Natural killer cell (primary cell): ENCODE data around the gene GSE1. TPM values are rescaled to one million over a fixed set of nuclear protein-coding genes. Genes with fewer than 3 reads are reported as not detected.

Source experiments
- ATAC-seq, 3 donors: fragments of 150-1000 bp in 2 of 3; fragments of 200-7000 bp in 1 of 3; cut with Tn5 transposase; 1 replicate in 1 of 3; 2 replicates in 2 of 3; pipeline ENCODE4 v1.10.0; 2021; ENCODE audit warnings: mild to moderate bottlenecking in 2 of 3, moderate library complexity in 2 of 3
- DNase-seq, 2 donors: peaks; one replicate each; pipeline versions ENCODE4 v3.0.0 to v3.0.0-alpha.2; 2013 to 2021; ENCODE audit warnings: mixed read lengths in 1 of 2
- H3K27ac ChIP-seq: one replicate; pipeline ENCODE4 v1.5.1; 2013; ENCODE audit warnings: mild to moderate bottlenecking, low read length
- H3K27me3 ChIP-seq: one replicate; pipeline ENCODE4 v1.6.1; 2013; ENCODE audit warnings: low read length; ENCODE audit not compliant: control insufficient read depth, insufficient read depth
- H3K36me3 ChIP-seq: one replicate; pipeline ENCODE4 v1.6.1; 2013; ENCODE audit warnings: low read length; ENCODE audit not compliant: control insufficient read depth, insufficient read depth
- H3K4me1 ChIP-seq: one replicate; pipeline ENCODE4 v1.6.1; 2013; ENCODE audit warnings: low read length; ENCODE audit not compliant: control insufficient read depth, insufficient read depth
- H3K4me3 ChIP-seq: one replicate; pipeline ENCODE4 v1.5.1; 2013; ENCODE audit warnings: low read length
- H3K9me3 ChIP-seq: one replicate; pipeline ENCODE4 v1.6.1; 2013; ENCODE audit warnings: low read length; ENCODE audit not compliant: control insufficient read depth, insufficient read depth
- H3K27ac Mint-ChIP-seq, 2 donors: one replicate each; pipeline ENCODE4 v1.8.0; 2022; ENCODE audit warnings: mild to moderate bottlenecking in 2 of 2, mixed read lengths in 2 of 2, moderate library complexity in 1 of 2
- H3K27me3 Mint-ChIP-seq, 2 donors: one replicate each; pipeline ENCODE4 v1.8.0; 2022; ENCODE audit warnings: low read depth in 2 of 2, mixed read lengths in 2 of 2
- H3K36me3 Mint-ChIP-seq: one replicate; pipeline ENCODE4 v1.8.0; 2022; ENCODE audit warnings: mixed read lengths
- H3K4me1 Mint-ChIP-seq, 2 donors: one replicate each; pipeline ENCODE4 v1.8.0; 2022; ENCODE audit warnings: mixed read lengths in 2 of 2
- H3K4me3 Mint-ChIP-seq: one replicate; pipeline ENCODE4 v1.8.0; 2022; ENCODE audit warnings: mild to moderate bottlenecking, moderate library complexity, mixed read lengths
- H3K9me3 Mint-ChIP-seq, 2 donors: one replicate each; pipeline ENCODE4 v1.8.0; 2022; ENCODE audit warnings: mixed read lengths in 2 of 2
- CTCF ChIP-seq: fragments of 200-600 bp; IDR thresholded peaks from one replicate; pipeline ENCODE4 v1.8.0; 2022; ENCODE audit warnings: antibody characterized with exemption
- WGBS: methylation state at CpG from one replicate; pipeline ENCODE4 v1.1.7; 2013; ENCODE audit warnings: missing lambda C conversion rate; ENCODE audit not compliant: insufficient coverage; 5-methylcytosine and 5-hydroxymethylcytosine counted together
- intact Hi-C: fragments of 100-400 bp; cut with micrococcal nuclease; formaldehyde crosslinking; loops from one replicate; pipeline ENCODE4 v1.14.2; 2022
- total RNA-seq, 4 donors: library from RNA; stranded (reverse); fragments of 120-200 nt in 1 of 4; gene quantifications; one replicate each; pipeline versions ENCODE4 v1.2.3 to v1.2.4, GENCODE V29; 2013 to 2022

The GSE1 gene
- total RNA-seq, 3 donors from 2014 or later (not counting 1 experiment from before 2014, with no cell fraction given), result 232 to 277 (median 233) TPM

- Histone ChIP-seq H3K36me3 (no peaks in the 10 kb centered on the region), H3K4me3 (peak overlapping the region; percentile 52), H3K27me3 (no peaks in the 10 kb centered on the region), H3K4me1 (peaks cover 83% of the 10 kb centered on the region), H3K27ac (no peak overlapping the region), H3K9me3 (no peaks in the 10 kb centered on the region)
- no peak for TF ChIP-seq CTCF
- H3K27ac Mint-ChIP-seq, result peak overlapping the region in 1 of 2 donors; percentile 63
- under 1% methylated on average over 47 of the region's 67 CpGs for WGBS
- peak in 1 of 2 donors; percentile 49 for DNase-seq
- intact Hi-C loops, result loop anchor here (10.0 kb wide), 1 partner anchor 309 kb away; no protein-coding TSS in a partner anchor
- H3K36me3 Mint-ChIP-seq, result no peaks in the 10 kb centered on the region
- peaks cover 42 to 72% of the 10 kb centered on the region in 2 donors for H3K4me1 Mint-ChIP-seq
- no peaks in the 10 kb centered on the region for H3K9me3 Mint-ChIP-seq
- ATAC-seq, result no peak
- no peaks in the 10 kb centered on the region for H3K27me3 Mint-ChIP-seq
- H3K4me3 Mint-ChIP-seq, result peak overlapping the region; percentile 81
Measured at GRCh38 chr16:85613604-85614337, 649 bp downstream of the GSE1 start.

GRCh38 chr16:85614338-85615013, 1.4 kb downstream of the GSE1 start:
- intact Hi-C loops, result loop anchor here (10.0 kb wide), 1 partner anchor 310 kb away; no protein-coding TSS in a partner anchor
- no peak for ATAC-seq
- Histone ChIP-seq H3K9me3 (no peaks in the 10 kb centered on the region), H3K27ac (no peak overlapping the region), H3K27me3 (no peaks in the 10 kb centered on the region), H3K36me3 (no peaks in the 10 kb centered on the region), H3K4me3 (no peak overlapping the region), H3K4me1 (peaks cover 83% of the 10 kb centered on the region)
- peak overlapping the region in 1 of 2 donors; percentile 73 for H3K27ac Mint-ChIP-seq
- WGBS, result 36% methylated on average over 37 of the region's 41 CpGs
- no peaks in the 10 kb centered on the region for H3K9me3 Mint-ChIP-seq
- peak overlapping the region; percentile 42 for H3K4me3 Mint-ChIP-seq
- no peaks in the 10 kb centered on the region for H3K36me3 Mint-ChIP-seq
- no peaks in the 10 kb centered on the region for H3K27me3 Mint-ChIP-seq
- peak in 1 of 2 donors; percentile 41 for DNase-seq
- TF ChIP-seq CTCF, result no peak
- H3K4me1 Mint-ChIP-seq, result peaks cover 36 to 72% of the 10 kb centered on the region in 2 donors

GRCh38 chr16:85615014-85615851, 2.1 kb downstream of the GSE1 start:
- Histone ChIP-seq H3K9me3 (no peaks in the 10 kb centered on the region), H3K4me1 (peaks cover 78% of the 10 kb centered on the region), H3K36me3 (no peaks in the 10 kb centered on the region), H3K27ac (peak overlapping the region; percentile 2), H3K4me3 (no peak overlapping the region), H3K27me3 (no peaks in the 10 kb centered on the region)
- peaks cover 31 to 65% of the 10 kb centered on the region in 2 donors for H3K4me1 Mint-ChIP-seq
- intact Hi-C loops, result loop anchor here (10.0 kb wide), 1 partner anchor 310 kb away; no protein-coding TSS in a partner anchor
- no peaks in the 10 kb centered on the region for H3K27me3 Mint-ChIP-seq
- no peak for TF ChIP-seq CTCF
- peak overlapping the region; percentile 86 for H3K4me3 Mint-ChIP-seq
- H3K9me3 Mint-ChIP-seq, result no peaks in the 10 kb centered on the region
- 45% methylated on average over 39 of the region's 39 CpGs for WGBS
- DNase-seq (peak in 1 of 2 donors; percentile 50), ATAC-seq (no peak)
- no peaks in the 10 kb centered on the region for H3K36me3 Mint-ChIP-seq
- H3K27ac Mint-ChIP-seq, result peak overlapping the region; percentile 73
